ENCODE measurements around the gene CCDC152. TPM values are rescaled to one million over a fixed set of nuclear protein-coding genes. Genes with fewer than 3 reads are reported as not detected.

The CCDC152 gene
- total RNA-seq, 1 donor, result 5.8 TPM

DNA sequence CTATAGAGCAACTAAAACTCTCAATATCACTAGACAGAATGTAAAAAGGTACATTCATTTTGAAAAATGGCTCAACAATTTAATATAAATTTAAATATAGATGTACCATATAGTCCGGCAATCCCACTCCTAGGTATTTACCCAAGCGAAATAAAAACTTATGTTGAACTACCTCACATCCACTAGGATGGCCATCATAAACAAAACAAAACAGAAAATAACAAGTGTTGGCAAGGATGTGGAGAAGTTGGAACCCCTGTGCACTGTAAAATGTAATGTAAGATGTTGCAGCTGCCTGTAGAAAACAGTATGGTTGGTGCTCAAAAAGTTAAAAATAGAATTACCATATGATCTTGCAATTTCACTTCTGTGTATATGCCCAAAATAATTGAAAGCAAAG, 91.9 kb downstream of the CCDC152 start:
- no peak overlapping the region for H3K4me3 ChIP-seq (ENCODE audit: low read depth, low read length)
- DNase-seq (ENCODE audit: low read depth), result no peak
- TF ChIP-seq, protein P1, sequence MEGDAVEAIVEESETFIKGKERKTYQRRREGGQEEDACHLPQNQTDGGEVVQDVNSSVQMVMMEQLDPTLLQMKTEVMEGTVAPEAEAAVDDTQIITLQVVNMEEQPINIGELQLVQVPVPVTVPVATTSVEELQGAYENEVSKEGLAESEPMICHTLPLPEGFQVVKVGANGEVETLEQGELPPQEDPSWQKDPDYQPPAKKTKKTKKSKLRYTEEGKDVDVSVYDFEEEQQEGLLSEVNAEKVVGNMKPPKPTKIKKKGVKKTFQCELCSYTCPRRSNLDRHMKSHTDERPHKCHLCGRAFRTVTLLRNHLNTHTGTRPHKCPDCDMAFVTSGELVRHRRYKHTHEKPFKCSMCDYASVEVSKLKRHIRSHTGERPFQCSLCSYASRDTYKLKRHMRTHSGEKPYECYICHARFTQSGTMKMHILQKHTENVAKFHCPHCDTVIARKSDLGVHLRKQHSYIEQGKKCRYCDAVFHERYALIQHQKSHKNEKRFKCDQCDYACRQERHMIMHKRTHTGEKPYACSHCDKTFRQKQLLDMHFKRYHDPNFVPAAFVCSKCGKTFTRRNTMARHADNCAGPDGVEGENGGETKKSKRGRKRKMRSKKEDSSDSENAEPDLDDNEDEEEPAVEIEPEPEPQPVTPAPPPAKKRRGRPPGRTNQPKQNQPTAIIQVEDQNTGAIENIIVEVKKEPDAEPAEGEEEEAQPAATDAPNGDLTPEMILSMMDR (IDR thresholded peaks at IDR 0.05; ENCODE audit: insufficient read depth, low read length), result no peak

DNA sequence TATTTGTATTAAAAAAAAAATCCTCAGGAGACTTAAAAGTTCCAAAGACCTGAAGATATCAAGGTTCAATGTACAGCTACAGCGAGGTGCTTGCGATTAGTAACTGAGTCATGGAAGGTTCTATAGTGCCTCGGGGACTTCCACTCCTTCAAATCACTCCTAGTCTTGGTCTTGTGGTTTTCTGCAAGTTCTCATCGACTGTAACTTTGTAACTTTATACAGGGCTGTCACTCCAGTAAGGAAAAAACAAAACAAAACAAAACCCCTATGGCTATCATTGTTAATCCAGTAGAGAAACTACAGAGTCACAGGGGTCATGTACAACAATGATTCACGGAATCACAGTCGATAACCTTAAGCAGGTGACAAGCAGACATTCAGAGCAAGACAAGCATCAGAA, 94.9 kb downstream of the CCDC152 start:
- DNase-seq (ENCODE audit: low read depth), result no peak
- TF ChIP-seq, protein P1 (IDR thresholded peaks at IDR 0.05; ENCODE audit: insufficient read depth, low read length), result no peak
- H3K4me3 ChIP-seq (ENCODE audit: low read depth, low read length), result no peak overlapping the region

Other genes starting within 250 kb of the CCDC152 start
- 58.1 and 119 TPM in 2 replicates for gene SELENOP, start 55.1 kb downstream of the CCDC152 start, total RNA-seq (ENCODE audit: low replicate concordance)

Measured in fibroblast of the aortic adventitia (primary cell).